ENCODE data around the gene EVX2. TPM values are rescaled to one million over a fixed set of nuclear protein-coding genes. Genes with fewer than 3 reads are reported as not detected.

EVX2 gene
- total RNA-seq, 1 experiment from 2014 or later: not detected

- no peak for TF ChIP-seq PRDM15 (CRISPR knock-in tag; IDR thresholded peaks at IDR 0.05)
- TF ChIP-seq IRF2 (CRISPR knock-in tag; IDR thresholded peaks at IDR 0.05; ENCODE audit: borderline replicate concordance, low read depth): no peak
- no peak for TF ChIP-seq NR2C2 (CRISPR knock-in tag; IDR thresholded peaks at IDR 0.05)
- TF ChIP-seq CREB1 (CRISPR knock-in tag; IDR thresholded peaks at IDR 0.05): no peak
- no peak for TF ChIP-seq E2F5 (CRISPR knock-in tag; IDR thresholded peaks at IDR 0.05)
- peak; percentile 77; the same call in 1 of the 2 replicates for TF ChIP-seq MXD4 (CRISPR knock-in tag; IDR thresholded peaks at IDR 0.05; ENCODE audit: borderline replicate concordance)
- no peak for TF ChIP-seq NR3C1 (CRISPR knock-in tag; conservative IDR thresholded peaks at IDR 0.05; ENCODE audit: low read depth)
- TF ChIP-seq FOXP1 (CRISPR knock-in tag; IDR thresholded peaks at IDR 0.05; ENCODE audit: borderline replicate concordance): no peak
- TF ChIP-seq ZNF138 (CRISPR knock-in tag; conservative IDR thresholded peaks at IDR 0.05): no peak
- TF ChIP-seq MYBL2 (CRISPR knock-in tag; IDR thresholded peaks at IDR 0.05): no peak
- no peak for TF ChIP-seq ZNF425 (CRISPR knock-in tag; conservative IDR thresholded peaks at IDR 0.05)
Measured at GRCh38 chr2:176079831-176080539, 3.8 kb downstream of the EVX2 start (continued).

GRCh38 chr2:176079285-176079830 is 4.4 kb downstream of the EVX2 start:
- no peaks in the 10 kb centered on the region for H3K9me3 Mint-ChIP-seq
- POLR2A ChIA-PET: interaction anchor here (0.7 kb wide), 1 partner anchor 27 kb away, joined by 3 read pairs; no protein-coding TSS in a partner anchor
- peaks cover 3% of the 10 kb centered on the region; the same call in 1 of the 2 replicates for H3K36me3 Mint-ChIP-seq
- H3K4me3 Mint-ChIP-seq: peak overlapping the region; percentile 81
- peaks cover 98% of the 10 kb centered on the region for H3K27me3 Mint-ChIP-seq (ENCODE audit: low read depth)
- peak; percentile 27 for ATAC-seq
- peak overlapping the region; percentile 67; the same call in 1 of the 2 replicates for H3K27ac Mint-ChIP-seq
- DNase-seq (ENCODE audit: low spot score): peak; percentile 59
- H3K4me1 Mint-ChIP-seq: peaks cover 44% of the 10 kb centered on the region
- CTCF ChIA-PET: interaction anchor here (0.7 to 4.6 kb wide), 16 partner anchors 8 to 1104 kb away, joined by 3 to 56 read pairs (median 4); partner anchors contain the start of genes HOXD13 and LNPK
- TF ChIP-seq ARID4B (CRISPR knock-in tag; IDR thresholded peaks at IDR 0.05; ENCODE audit: borderline replicate concordance) (no peak), ZBTB21 (CRISPR knock-in tag; IDR thresholded peaks at IDR 0.05; ENCODE audit: borderline replicate concordance) (no peak), ZNF232 (CRISPR knock-in tag; IDR thresholded peaks at IDR 0.05) (no peak), USF1 (CRISPR knock-in tag; IDR thresholded peaks at IDR 0.05) (no peak), TEAD1 (CRISPR knock-in tag; IDR thresholded peaks at IDR 0.05) (no peak), ETV6 (CRISPR knock-in tag; IDR thresholded peaks at IDR 0.05) (no peak), NR2C2 (CRISPR knock-in tag; IDR thresholded peaks at IDR 0.05) (no peak), SOX15 (CRISPR knock-in tag; IDR thresholded peaks at IDR 0.05) (no peak), KAT7 (CRISPR knock-in tag; IDR thresholded peaks at IDR 0.05; ENCODE audit: borderline replicate concordance) (no peak), IRF2 (CRISPR knock-in tag; IDR thresholded peaks at IDR 0.05; ENCODE audit: borderline replicate concordance, low read depth) (no peak), PRRX2 (CRISPR knock-in tag; IDR thresholded peaks at IDR 0.05) (no peak), ZNF263 (CRISPR knock-in tag; IDR thresholded peaks at IDR 0.05; ENCODE audit: low read depth) (no peak), GTF2I (CRISPR knock-in tag; conservative IDR thresholded peaks at IDR 0.05) (no peak)
- TF ChIP-seq, protein P1, sequence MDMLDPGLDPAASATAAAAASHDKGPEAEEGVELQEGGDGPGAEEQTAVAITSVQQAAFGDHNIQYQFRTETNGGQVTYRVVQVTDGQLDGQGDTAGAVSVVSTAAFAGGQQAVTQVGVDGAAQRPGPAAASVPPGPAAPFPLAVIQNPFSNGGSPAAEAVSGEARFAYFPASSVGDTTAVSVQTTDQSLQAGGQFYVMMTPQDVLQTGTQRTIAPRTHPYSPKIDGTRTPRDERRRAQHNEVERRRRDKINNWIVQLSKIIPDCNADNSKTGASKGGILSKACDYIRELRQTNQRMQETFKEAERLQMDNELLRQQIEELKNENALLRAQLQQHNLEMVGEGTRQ (CRISPR knock-in tag; IDR thresholded peaks at IDR 0.05): no peak

All from WTC11 (cell line).